OCI-LY7 (cell line): Measurements from ENCODE around the gene KNSTRN. TPM values are rescaled to one million over a fixed set of nuclear protein-coding genes. Genes with fewer than 3 reads are reported as not detected.

Source experiments
- BruUV-seq: library from RNA; stranded (reverse); fragments of 400-500 nt; replicated peaks from 2 replicates; lab custom pipeline; 2021; lab: Mats Ljungman, UMichigan
- CTCF ChIA-PET: fragments of 300-600 bp; sonication (Branson Sonifier 250); formaldehyde crosslinking; loops from one replicate; lab custom pipeline; 2022; ENCODE audit warnings: antibody characterized with exemption; ENCODE audit not compliant: unreplicated experiment; lab: Charles Lee
- POLR2A ChIA-PET: fragments of 300-600 bp; sonication (Branson Sonifier 250); formaldehyde crosslinking; loops from one replicate; lab custom pipeline; 2022; ENCODE audit warnings: antibody characterized with exemption; lab: Charles Lee
- DNase-seq: peaks from one replicate; pipeline ENCODE4 v3.0.0-alpha.2; 2015; ENCODE audit warnings: low spot score
- H2AFZ ChIP-seq: fragments of 200-600 bp; sonication (generic), shearing (Covaris generic); 2 replicates; pipeline ENCODE4 v1.6.1; 2014; ENCODE audit warnings: mild to moderate bottlenecking, antibody characterized with exemption, low read length, moderate library complexity
- H3K27ac ChIP-seq: fragments of 200-600 bp; sonication (generic); 2 replicates; pipeline ENCODE4 v1.5.1; 2014; ENCODE audit warnings: mixed run types, low read depth, mild to moderate bottlenecking, moderate library complexity, low read length, inconsistent platforms; ENCODE audit not compliant: poor library complexity, severe bottlenecking
- H3K36me3 ChIP-seq: fragments of 200-600 bp; sonication (generic); 2 replicates; pipeline ENCODE4 v1.6.1; 2014; ENCODE audit warnings: mild to moderate bottlenecking, antibody characterized with exemption, low read length, moderate library complexity, mixed read lengths; ENCODE audit not compliant: insufficient read depth
- H3K4me1 ChIP-seq: fragments of 200-600 bp; sonication (generic); 2 replicates; pipeline ENCODE4 v1.5.1; 2014; ENCODE audit warnings: mild to moderate bottlenecking, low read length; ENCODE audit not compliant: insufficient read depth, poor library complexity, severe bottlenecking
- H3K4me2 ChIP-seq: fragments of 200-600 bp; sonication (generic); 2 replicates; pipeline ENCODE4 v1.6.1; 2014; ENCODE audit warnings: mild to moderate bottlenecking, low read length
- H3K4me3 ChIP-seq: fragments of 200-600 bp; sonication (generic); 2 replicates; pipeline ENCODE4 v1.5.1; 2014; ENCODE audit warnings: mild to moderate bottlenecking, low read depth, low read length; ENCODE audit not compliant: poor library complexity, severe bottlenecking
- H3K79me2 ChIP-seq: fragments of 200-600 bp; sonication (generic); 2 replicates; pipeline ENCODE4 v1.6.1; 2016; ENCODE audit warnings: low read depth, mild to moderate bottlenecking, low read length, moderate library complexity, mixed read lengths; ENCODE audit not compliant: insufficient read depth
- H3K9me2 ChIP-seq: fragments of 200-600 bp; sonication (generic); 2 replicates; pipeline ENCODE4 v1.6.1; 2016; ENCODE audit warnings: mild to moderate bottlenecking, low read length, mixed read lengths; ENCODE audit not compliant: insufficient read depth
- H3K9me3 ChIP-seq: fragments of 200-600 bp; sonication (generic); 2 replicates; pipeline ENCODE4 v1.6.1; 2014; ENCODE audit warnings: mild to moderate bottlenecking, mixed run types, low read length, mixed read lengths
- H4K20me1 ChIP-seq: fragments of 200-600 bp; sonication (generic); 2 replicates; pipeline ENCODE4 v1.6.1; 2014; ENCODE audit warnings: mild to moderate bottlenecking, antibody characterized with exemption, low read length, moderate library complexity, mixed read lengths; ENCODE audit not compliant: insufficient read depth
- CTCF ChIP-seq: fragments of 200-600 bp; sonication (generic); conservative IDR thresholded peaks from 2 replicates; pipeline ENCODE4 v1.5.1; 2014; ENCODE audit warnings: mild to moderate bottlenecking, antibody characterized with exemption, low read length, moderate library complexity, mixed read lengths
- EZH2phosphoT487 ChIP-seq: fragments of 200-600 bp; sonication (generic); IDR thresholded peaks from 2 replicates; pipeline ENCODE4 v1.6.1; 2018; ENCODE audit warnings: low read depth, borderline replicate concordance, mild to moderate bottlenecking, mixed run types, antibody characterized with exemption, low read length, moderate library complexity, mixed read lengths
- intact Hi-C: fragments of 100-400 bp; cut with micrococcal nuclease; formaldehyde crosslinking; loops from one replicate; pipeline ENCODE4 v1.10.0; 2022; ENCODE audit not compliant: unreplicated experiment
- total RNA-seq, 2 experiments: library from RNA; depleted of rRNA in 1 of 2; stranded (reverse); fragments of >200 nt in 1 of 2; shearing (Covaris generic) in 1 of 2; gene quantifications; 2 replicates each; pipeline ENCODE4 v1.2.3, GENCODE V29; 2014 to 2022

The KNSTRN gene
- total RNA-seq, 2 experiments from 2014 or later: 89.6 to 106 TPM

GRCh38 chr15:40436892-40437751 lies 54.6 kb downstream of the KNSTRN start:
- no TSS peak for BruUV-seq
- ChIA-PET POLR2A (interaction anchor here (0.6 kb wide), 1 partner anchor 60 kb away, joined by 5 read pairs; no protein-coding TSS in a partner anchor), CTCF (no interaction called here)
- peak overlapping the region; percentile 35; the same call in 1 of the 2 replicates for H3K4me2 ChIP-seq
- no peaks in the 10 kb centered on the region for H3K79me2 ChIP-seq
- intact Hi-C loops: no loop called here
- H3K36me3 ChIP-seq: no peaks in the 10 kb centered on the region
- no peak overlapping the region for H2AFZ ChIP-seq
- no peak for DNase-seq
- no peaks in the 10 kb centered on the region for H4K20me1 ChIP-seq
- H3K9me3 ChIP-seq: no peaks in the 10 kb centered on the region
- TF ChIP-seq CTCF (no peak), EZH2phosphoT487 (0 out of 2 replicates have a peak, but pooled peaks have one; percentile 23)
- peaks cover 12% of the 10 kb centered on the region for H3K4me1 ChIP-seq
- H3K27ac ChIP-seq: no peak overlapping the region
- no peaks in the 10 kb centered on the region for H3K9me2 ChIP-seq
- H3K4me3 ChIP-seq: no peak overlapping the region

DNA sequence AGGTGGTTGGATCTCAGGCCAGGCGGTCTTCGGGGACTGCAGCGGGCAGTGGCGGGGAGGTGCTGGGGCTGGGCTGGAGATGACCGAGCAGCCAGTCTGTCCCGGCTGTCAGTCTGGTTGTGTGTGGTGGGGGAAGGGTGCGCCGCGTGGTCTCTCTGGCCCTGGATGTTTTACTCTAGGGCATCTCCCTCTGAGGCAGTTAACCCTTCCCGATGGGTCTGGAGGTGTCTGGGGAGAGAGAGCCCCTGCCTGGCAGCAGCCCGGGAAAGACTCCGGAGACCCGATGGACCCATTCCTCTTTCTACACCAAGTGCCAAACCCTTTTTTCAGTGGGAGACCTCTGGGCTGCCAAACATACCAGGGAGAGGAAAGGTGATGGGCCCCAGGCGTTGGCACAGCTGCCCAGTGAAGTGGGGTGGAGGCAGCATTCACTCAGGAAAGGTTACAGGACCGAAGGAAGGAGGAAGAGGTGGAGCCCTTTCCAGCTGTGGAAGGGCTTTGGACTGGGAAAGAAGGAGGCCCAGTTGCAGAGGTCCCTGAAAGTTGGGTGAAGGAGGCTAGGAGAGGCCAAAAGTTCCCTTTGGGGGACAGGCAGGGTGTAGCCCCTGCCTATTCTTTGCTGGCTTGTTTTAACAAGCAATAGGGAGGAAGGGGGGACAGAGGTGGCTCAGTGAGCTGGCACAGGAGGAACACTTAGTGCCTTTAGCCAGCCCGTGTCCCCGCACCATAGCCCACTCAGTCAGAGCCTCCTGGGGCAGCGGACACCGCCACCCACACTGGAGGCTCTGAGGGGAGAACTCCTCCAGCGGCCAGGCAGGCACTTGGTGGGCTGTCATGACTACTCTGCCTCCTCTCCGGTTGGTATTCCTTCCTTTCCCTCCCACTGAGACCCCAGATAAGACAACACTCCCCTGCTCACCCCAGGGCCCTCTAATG lies 55.5 kb downstream of the KNSTRN start:
- intact Hi-C loops: no loop called here
- ChIA-PET CTCF (no interaction called here), POLR2A (no interaction called here)
- H2AFZ ChIP-seq: no peak overlapping the region
- no peaks in the 10 kb centered on the region for H3K9me3 ChIP-seq
- DNase-seq: no peak
- no peaks in the 10 kb centered on the region for H3K36me3 ChIP-seq
- no peak overlapping the region for H3K4me2 ChIP-seq
- peaks cover 9% of the 10 kb centered on the region; the same call in 1 of the 2 replicates for H3K79me2 ChIP-seq
- no peak overlapping the region for H3K4me3 ChIP-seq
- H3K4me1 ChIP-seq: peaks cover 21% of the 10 kb centered on the region
- TF ChIP-seq EZH2phosphoT487 (no peak), CTCF (no peak)
- H4K20me1 ChIP-seq: peaks cover 8% of the 10 kb centered on the region
- H3K9me2 ChIP-seq: no peaks in the 10 kb centered on the region
- no peak overlapping the region for H3K27ac ChIP-seq
- BruUV-seq: no TSS peak
